Tibial artery (tissue), 4 donors: Measurements from ENCODE around the gene PHLDB1.
"Not testable (repeated sequence)": the region's sequence is repeated elsewhere in the genome, so short reads cannot be mapped to it uniquely, and the experiment has no call there.

Source experiments
- DNase-seq, 2 donors: peaks; one replicate each; pipeline ENCODE4 v3.0.0-alpha.2; 2019
- H3K27ac ChIP-seq, 2 donors: fragments of 200-600 bp; sonication (generic) in 1 of 2; 1 replicate in 1 of 2; 2 replicates in 1 of 2; pipeline ENCODE4 v1.5.1; 2018 to 2019; ENCODE audit warnings: mild to moderate bottlenecking in 1 of 2
- H3K27me3 ChIP-seq, 2 donors: fragments of 200-600 bp; sonication (generic) in 1 of 2; one replicate each; pipeline versions ENCODE4 v1.5.1 to v1.6.0; 2016 to 2019
- H3K36me3 ChIP-seq, 3 donors: fragments of 200-600 bp; sonication (generic) in 2 of 3; one replicate each; pipeline ENCODE4 v1.5.1; 2016 to 2019; ENCODE audit warnings: mild to moderate bottlenecking in 2 of 3
- H3K4me1 ChIP-seq, 4 donors: fragments of 200-600 bp; sonication (generic) in 2 of 4; 1 replicate in 3 of 4; 2 replicates in 1 of 4; pipeline ENCODE4 v1.5.1; 2016 to 2019
- H3K4me3 ChIP-seq, 2 donors: fragments of 200-600 bp; sonication (generic) in 1 of 2; 1 replicate in 1 of 2; 2 replicates in 1 of 2; pipeline ENCODE4 v1.5.1; 2018 to 2019; ENCODE audit warnings: mild to moderate bottlenecking in 2 of 2
- H3K9me3 ChIP-seq, 3 donors: fragments of 200-600 bp; sonication (generic) in 1 of 3; one replicate each; pipeline ENCODE4 v1.5.1; 2016 to 2019
- CTCF ChIP-seq, 2 experiments: fragments of 200-600 bp in 1 of 2; fragments of 450-650 bp in 1 of 2; IDR thresholded peaks; one replicate each; pipeline ENCODE4 v1.5.1; 2017 to 2019; ENCODE audit warnings: antibody characterized with exemption in 2 of 2, mild to moderate bottlenecking in 1 of 2, moderate library complexity in 1 of 2
- intact Hi-C: fragments of 100-400 bp; cut with DNase I; formaldehyde crosslinking; loops from one replicate; pipeline ENCODE4 v1.15.0; 2023; ENCODE audit warnings: low total_unique reads

Gene PHLDB1

GRCh38 chr11:118608360-118609227 lies 1.2 kb downstream of the PHLDB1 start:
- H3K36me3 ChIP-seq: peaks cover 0 to under 1% (median 0%) of the 10 kb centered on the region in 3 donors
- H3K4me1 ChIP-seq: peaks cover 0 to 73% (median 57%) of the 10 kb centered on the region in 4 donors
- intact Hi-C loops: loop anchor here (5.0 kb wide), 1 partner anchor 36 kb away; the partner anchor contains the start of gene ARCN1

GRCh38 chr11:118609380-118610224 lies 2.2 kb downstream of the PHLDB1 start:
- Histone ChIP-seq H3K27ac (peak overlapping the region; percentile 93), H3K9me3 (no peaks in the 10 kb centered on the region), H3K4me1 (peaks cover 0 to 65% (median 55%) of the 10 kb centered on the region in 4 donors), H3K36me3 (peaks cover 0 to 11% (median 8%) of the 10 kb centered on the region in 3 donors), H3K4me3 (peak overlapping the region; percentile 70 to 85), H3K27me3 (no peaks in the 10 kb centered on the region)
- DNase-seq: no peak
- no peak for TF ChIP-seq CTCF (IDR thresholded peaks at IDR 0.05)
- intact Hi-C loops: loop anchor here (2.0 to 5.0 kb wide), 2 partner anchors 15 to 37 kb away; partner anchors contain the start of gene ARCN1

More at GRCh38 chr11:118608360-118609227, 1.2 kb downstream of the PHLDB1 start:
- Histone ChIP-seq H3K27ac (peak overlapping the region; percentile 93), H3K27me3 (no peaks in the 10 kb centered on the region), H3K9me3 (no peaks in the 10 kb centered on the region), H3K4me3 (peak overlapping the region; percentile 70 to 85)
- peak; percentile 84 to 95 for DNase-seq
- TF ChIP-seq CTCF (IDR thresholded peaks at IDR 0.05): no peak

GRCh38 chr11:118610225-118610772 lies 2.9 kb downstream of the PHLDB1 start:
- peak overlapping the region; percentile 93 for H3K27ac ChIP-seq
- H3K36me3 ChIP-seq: peaks cover 0 to 17% (median 11%) of the 10 kb centered on the region in 3 donors
- H3K4me3 ChIP-seq: peak overlapping the region; percentile 70 to 85
- no peak for TF ChIP-seq CTCF (IDR thresholded peaks at IDR 0.05)
- peaks cover 0 to 58% (median 49%) of the 10 kb centered on the region in 4 donors for H3K4me1 ChIP-seq
- no peaks in the 10 kb centered on the region for H3K9me3 ChIP-seq
- no peaks in the 10 kb centered on the region for H3K27me3 ChIP-seq
- intact Hi-C loops: loop anchor here (2.0 kb wide), 1 partner anchor 15 kb away; no protein-coding TSS in a partner anchor
- DNase-seq: no peak

GRCh38 chr11:118610773-118611432 lies 3.5 kb downstream of the PHLDB1 start:
- peak; percentile 66 to 83 for TF ChIP-seq CTCF (IDR thresholded peaks at IDR 0.05)
- no peaks in the 10 kb centered on the region for H3K9me3 ChIP-seq
- H3K27me3 ChIP-seq: no peaks in the 10 kb centered on the region
- peak overlapping the region; percentile 93 for H3K27ac ChIP-seq
- intact Hi-C loops: loop anchor here (2.0 kb wide), 1 partner anchor 16 kb away; no protein-coding TSS in a partner anchor
- DNase-seq: peak; percentile 83 to 89
- peak overlapping the region; percentile 70 to 85 for H3K4me3 ChIP-seq
- H3K36me3 ChIP-seq: peaks cover 4 to 23% (median 14%) of the 10 kb centered on the region in 3 donors
- peaks cover 0 to 52% (median 44%) of the 10 kb centered on the region in 4 donors for H3K4me1 ChIP-seq

GRCh38 chr11:118611433-118611795 lies 4.0 kb downstream of the PHLDB1 start:
- H3K4me3 ChIP-seq, H3K27me3 ChIP-seq, H3K9me3 ChIP-seq, DNase-seq: not testable (repeated sequence)
- intact Hi-C loops: loop anchor here (2.0 kb wide), 1 partner anchor 17 kb away; no protein-coding TSS in a partner anchor
- H3K36me3 ChIP-seq: peaks cover 9 to 28% (median 19%) of the 10 kb centered on the region in 3 donors
- H3K27ac ChIP-seq: peak overlapping the region; percentile 93
- peaks cover 0 to 47% (median 39%) of the 10 kb centered on the region in 4 donors for H3K4me1 ChIP-seq
